Lung (tissue), 12 donors: ENCODE results near the gene UPK3B. TPM values are rescaled to one million over a fixed set of nuclear protein-coding genes. Genes with fewer than 3 reads are reported as not detected.
"Not testable (repeated sequence)": the region's sequence is repeated elsewhere in the genome, so short reads cannot be mapped to it uniquely, and the experiment has no call there.

Experiments
- ATAC-seq: fragments of 200-7000 bp; cut with Tn5 transposase; one replicate; pipeline ENCODE4 v1.9.1; 2020; ENCODE audit warnings: moderate number of reproducible peaks; ENCODE audit not compliant: insufficient read depth, low FRiP score
- DNase-seq, 3 donors: peaks; one replicate each; pipeline ENCODE4 v3.0.0-alpha.2; 2013 to 2017
- H3K27ac ChIP-seq, 2 donors: one replicate each; pipeline ENCODE4 v1.5.1; 2013; ENCODE audit warnings: mild to moderate bottlenecking in 2 of 2, moderate library complexity in 2 of 2, control low read depth in 1 of 2, inconsistent platforms in 1 of 2, low read depth in 1 of 2, low read length in 1 of 2
- H3K27me3 ChIP-seq, 3 donors: one replicate each; pipeline ENCODE4 v1.5.1; 2013; ENCODE audit warnings: low read length in 2 of 3; ENCODE audit not compliant: control insufficient read depth in 3 of 3, insufficient read depth in 3 of 3
- H3K36me3 ChIP-seq, 4 donors: one replicate each; pipeline ENCODE4 v1.5.1; 2013; ENCODE audit warnings: low read length in 4 of 4, mild to moderate bottlenecking in 1 of 4, moderate library complexity in 1 of 4; ENCODE audit not compliant: control insufficient read depth in 4 of 4, insufficient read depth in 4 of 4
- H3K4me1 ChIP-seq, 5 donors: one replicate each; pipeline ENCODE4 v1.5.1; 2013; ENCODE audit warnings: low read length in 5 of 5, mild to moderate bottlenecking in 2 of 5, moderate library complexity in 1 of 5; ENCODE audit not compliant: control insufficient read depth in 5 of 5, insufficient read depth in 5 of 5
- H3K4me3 ChIP-seq: one replicate; pipeline ENCODE4 v1.5.1; 2013; ENCODE audit warnings: mild to moderate bottlenecking, control low read depth, moderate library complexity
- H3K9ac ChIP-seq, 2 donors: one replicate each; pipeline ENCODE4 v1.5.1; 2013; ENCODE audit warnings: low read length in 2 of 2, control low read depth in 1 of 2; ENCODE audit not compliant: insufficient read depth in 1 of 2
- H3K9me3 ChIP-seq, 4 donors: one replicate each; pipeline ENCODE4 v1.5.1; 2013; ENCODE audit warnings: low read length in 3 of 4, mild to moderate bottlenecking in 1 of 4, moderate library complexity in 1 of 4; ENCODE audit not compliant: control insufficient read depth in 4 of 4, insufficient read depth in 3 of 4
- CTCF ChIP-seq: IDR thresholded peaks from 2 replicates; pipeline ENCODE4 v1.5.1; 2012; ENCODE audit warnings: mild to moderate bottlenecking; ENCODE audit errors: control extremely low read depth, extremely low read depth
- whole genome bisulfite sequencing, 2 donors: extraction: QIAGEN DNeasy Blood & Tissue Kit; methylation state at CpG; one replicate each; pipeline ENCODE4 v1.1.7; 2013; 5-methylcytosine and 5-hydroxymethylcytosine counted together
- polyA plus RNA-seq, 2 donors: library from polyadenylated mRNA; stranded (reverse); fragments of 200-250 nt; gene quantifications; one replicate each; pipeline ENCODE4 v1.2.1, GENCODE V29; 2013
- total RNA-seq, 2 donors: library from RNA; depleted of rRNA in 1 of 2; stranded (reverse); fragments of >200 nt in 1 of 2; gene quantifications; one replicate each; pipeline ENCODE4 v1.2.1, GENCODE V29; 2014 to 2021
- donor health status: control.
- donor health status: control.
- donor health status: Bipolar disorder and iron deficiency.
- donor health status: healthy.
- donor health status: DM: yes; HTN: yes; CAD: no.

UPK3B gene
- total and polyA plus RNA-seq, 4 donors, result 3.6 to 24.3 (median 8.5) TPM

- not testable (repeated sequence) for H3K27ac ChIP-seq, H3K9ac ChIP-seq, H3K27me3 ChIP-seq, H3K4me1 ChIP-seq, ATAC-seq, DNase-seq, H3K4me3 ChIP-seq, H3K9me3 ChIP-seq
- H3K36me3 ChIP-seq, result peaks cover 0 to 25% (median under 1%) of the 10 kb centered on the region in 4 donors
- 91 to 93% methylated on average over 17 to 23 of the region's 33 CpGs for WGBS, 2 donors
Observed at GRCh38 chr7:76504351-76505167, 5.8 kb upstream of the UPK3B start.

- peaks cover 0 to 7% (median 0%) of the 10 kb centered on the region in 5 donors for H3K4me1 ChIP-seq
- H3K36me3 ChIP-seq, result peaks cover 0 to 25% (median under 1%) of the 10 kb centered on the region in 4 donors
- DNase-seq, result no peak
- WGBS, 2 donors, result 91 to 95% methylated on average over 32 of the region's 32 CpGs
- no peak for TF ChIP-seq CTCF
- H3K4me3 ChIP-seq, result no peak overlapping the region
- no peak overlapping the region for H3K27ac ChIP-seq
- H3K9ac ChIP-seq, result no peak overlapping the region
- H3K27me3 ChIP-seq, result no peaks in the 10 kb centered on the region
- H3K9me3 ChIP-seq, result peaks cover 0 to 3% (median 0%) of the 10 kb centered on the region in 4 donors
- no peak for ATAC-seq
Observed at GRCh38 chr7:76505168-76506080, 4.9 kb upstream of the UPK3B start.

GRCh38 chr7:76506081-76506440, 4.3 kb upstream of the UPK3B start:
- no peak for TF ChIP-seq CTCF
- no peak overlapping the region for H3K9ac ChIP-seq
- ATAC-seq (no peak), DNase-seq (no peak)
- 83 to 86% methylated on average over 5 of the region's 5 CpGs for WGBS, 2 donors
- no peak overlapping the region for H3K27ac ChIP-seq
- H3K4me3 ChIP-seq, result no peak overlapping the region
- H3K27me3 ChIP-seq, result no peaks in the 10 kb centered on the region
- peaks cover 0 to 3% (median 0%) of the 10 kb centered on the region in 4 donors for H3K9me3 ChIP-seq
- peaks cover 0 to 25% (median under 1%) of the 10 kb centered on the region in 4 donors for H3K36me3 ChIP-seq
- peaks cover 0 to 7% (median 0%) of the 10 kb centered on the region in 5 donors for H3K4me1 ChIP-seq

- H3K36me3 ChIP-seq, result peaks cover 0 to 24% (median under 1%) of the 10 kb centered on the region in 4 donors
- H3K27ac ChIP-seq, DNase-seq: not testable (repeated sequence)
Observed at GRCh38 chr7:76506643-76507042, 3.7 kb upstream of the UPK3B start.

More at GRCh38 chr7:76506643-76507042, 3.7 kb upstream of the UPK3B start:
- not testable (repeated sequence) for H3K9ac ChIP-seq, H3K9me3 ChIP-seq, H3K4me1 ChIP-seq, H3K4me3 ChIP-seq, ATAC-seq, H3K27me3 ChIP-seq
- 96 to 97% methylated on average over 8 of the region's 8 CpGs for WGBS, 2 donors
